ENCODE results near the gene OXER1.

OXER1 gene

DNA sequence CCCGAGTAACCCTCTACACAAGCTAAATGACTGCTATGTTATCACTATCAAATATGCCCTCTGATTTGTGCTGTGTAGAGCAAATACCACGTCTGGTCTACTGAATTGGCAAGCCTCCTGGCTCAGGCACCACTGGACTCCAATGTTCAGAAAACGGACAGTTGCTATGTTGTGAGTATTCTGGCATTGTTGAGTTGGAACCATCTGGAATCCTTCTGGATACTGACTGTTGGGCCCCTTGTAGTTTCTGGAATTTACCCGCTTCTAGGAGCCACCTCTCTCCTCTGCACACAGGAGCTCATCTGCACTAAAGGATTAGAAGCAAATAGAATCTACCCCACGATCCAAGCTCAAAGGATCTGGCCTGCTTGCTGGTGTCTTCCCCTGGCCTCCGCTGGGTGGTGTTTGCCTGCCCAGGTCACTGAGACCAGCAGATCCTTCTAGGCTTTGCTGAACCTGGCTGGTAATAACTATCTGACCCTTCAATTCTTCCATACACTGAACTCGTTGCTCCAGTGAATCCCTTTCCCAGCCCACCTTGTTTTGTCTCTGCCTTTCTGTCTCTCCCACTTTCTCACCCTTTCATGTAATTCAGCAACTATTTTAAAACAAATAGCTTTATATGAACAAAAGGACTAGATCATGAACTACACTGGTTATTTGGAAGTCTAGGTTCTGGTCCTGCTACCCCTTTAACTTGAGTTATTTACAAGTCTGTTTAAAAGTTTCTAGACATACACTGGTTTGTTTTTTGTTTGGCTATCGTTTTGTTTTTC is 30.5 kb upstream of the OXER1 start:
- H3K27ac ChIP-seq = no peak overlapping the region
- TF ChIP-seq ZFX (IDR thresholded peaks at IDR 0.05) = no peak
- TF ChIP-seq, protein P1, sequence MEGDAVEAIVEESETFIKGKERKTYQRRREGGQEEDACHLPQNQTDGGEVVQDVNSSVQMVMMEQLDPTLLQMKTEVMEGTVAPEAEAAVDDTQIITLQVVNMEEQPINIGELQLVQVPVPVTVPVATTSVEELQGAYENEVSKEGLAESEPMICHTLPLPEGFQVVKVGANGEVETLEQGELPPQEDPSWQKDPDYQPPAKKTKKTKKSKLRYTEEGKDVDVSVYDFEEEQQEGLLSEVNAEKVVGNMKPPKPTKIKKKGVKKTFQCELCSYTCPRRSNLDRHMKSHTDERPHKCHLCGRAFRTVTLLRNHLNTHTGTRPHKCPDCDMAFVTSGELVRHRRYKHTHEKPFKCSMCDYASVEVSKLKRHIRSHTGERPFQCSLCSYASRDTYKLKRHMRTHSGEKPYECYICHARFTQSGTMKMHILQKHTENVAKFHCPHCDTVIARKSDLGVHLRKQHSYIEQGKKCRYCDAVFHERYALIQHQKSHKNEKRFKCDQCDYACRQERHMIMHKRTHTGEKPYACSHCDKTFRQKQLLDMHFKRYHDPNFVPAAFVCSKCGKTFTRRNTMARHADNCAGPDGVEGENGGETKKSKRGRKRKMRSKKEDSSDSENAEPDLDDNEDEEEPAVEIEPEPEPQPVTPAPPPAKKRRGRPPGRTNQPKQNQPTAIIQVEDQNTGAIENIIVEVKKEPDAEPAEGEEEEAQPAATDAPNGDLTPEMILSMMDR (conservative IDR thresholded peaks at IDR 0.05) = peak; percentile 21; the same call in 1 of the 2 replicates

GRCh38 chr2:42793334-42794270 is 29.7 kb upstream of the OXER1 start:
- TF ChIP-seq ZFX (IDR thresholded peaks at IDR 0.05) = no peak
- H3K27ac ChIP-seq = no peak overlapping the region

- TF ChIP-seq, protein P1 (conservative IDR thresholded peaks at IDR 0.05) = no peak
- no peak for TF ChIP-seq ZFX (IDR thresholded peaks at IDR 0.05)
- no peak within 1 kb of the TSS for H3K27ac ChIP-seq
Observed at GRCh38 chr2:42792583-42793333, 28.8 kb upstream of the OXER1 start, which contains the start of gene HAAO. Gene HAAO, minus strand, starts transcription at chr2:42792583. Its CDS starts 47 bp downstream, at chr2:42792536.

DNA sequence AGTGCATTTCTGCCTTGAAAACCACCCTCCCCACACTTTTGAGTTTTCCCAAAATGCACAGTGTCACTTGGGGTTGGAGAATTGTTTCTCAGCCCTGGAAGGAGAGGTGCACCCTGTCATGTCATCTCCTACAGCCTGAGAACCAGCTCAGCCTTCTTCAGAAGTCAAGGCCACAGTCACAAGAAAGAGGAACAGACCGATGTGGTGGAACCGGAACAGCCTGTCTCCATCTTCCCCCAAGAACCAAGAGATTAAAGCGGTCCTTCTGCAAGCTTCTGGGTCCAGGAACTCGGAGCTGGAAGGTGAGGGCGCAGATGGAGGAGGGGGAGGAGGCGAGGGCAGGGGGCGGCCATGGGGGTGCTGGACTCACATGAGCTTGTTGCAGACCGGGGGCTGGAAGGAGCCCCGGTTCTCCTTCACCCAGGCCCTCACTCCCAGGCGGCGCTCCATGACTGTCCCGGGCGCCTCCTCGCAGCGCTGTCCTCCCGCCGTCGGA is 28.2 kb upstream of the OXER1 start:
- TF ChIP-seq, protein P1 (conservative IDR thresholded peaks at IDR 0.05) = no peak
- TF ChIP-seq ZFX (IDR thresholded peaks at IDR 0.05) = no peak
- H3K27ac ChIP-seq = no peak overlapping the region

GRCh38 chr2:42791606-42792005 is 27.7 kb upstream of the OXER1 start:
- H3K27ac ChIP-seq = no peak overlapping the region
- TF ChIP-seq, protein P1 (conservative IDR thresholded peaks at IDR 0.05) = no peak
- TF ChIP-seq ZFX (IDR thresholded peaks at IDR 0.05) = no peak

GRCh38 chr2:42789751-42790150 is 25.8 kb upstream of the OXER1 start:
- H3K27ac ChIP-seq = no peak overlapping the region
- no peak for TF ChIP-seq ZFX (IDR thresholded peaks at IDR 0.05)
- TF ChIP-seq, protein P1 (conservative IDR thresholded peaks at IDR 0.05) = no peak

DNA sequence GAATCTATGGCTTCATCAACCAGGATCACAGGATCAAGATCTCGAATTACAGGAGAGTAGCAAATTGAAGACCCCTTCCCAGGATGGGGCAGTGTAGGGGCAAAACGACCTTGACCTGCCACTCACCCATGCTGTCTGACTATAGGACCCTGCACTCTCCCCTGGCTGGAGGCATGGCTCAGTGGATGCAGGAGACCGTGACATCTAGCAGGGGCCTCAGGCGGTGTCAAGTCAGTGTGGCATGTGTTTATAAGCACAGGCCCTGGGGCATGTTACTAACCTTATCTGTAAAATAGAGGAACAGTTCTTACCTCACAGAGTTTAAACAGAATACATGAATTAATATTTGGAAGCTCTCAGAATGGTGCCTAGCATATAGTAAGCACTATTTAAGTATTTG is 24.9 kb upstream of the OXER1 start:
- TF ChIP-seq, protein P1 (conservative IDR thresholded peaks at IDR 0.05) = no peak
- TF ChIP-seq ZFX (IDR thresholded peaks at IDR 0.05) = no peak
- no peak overlapping the region for H3K27ac ChIP-seq

All from C4-2B (cell line).